ENCODE data around the gene C17orf107.

C17orf107 gene

GRCh38 chr17:4877089-4877488, 22.2 kb upstream of the C17orf107 start:
- DNase-seq = no peak

GRCh38 chr17:4879601-4880000, 19.7 kb upstream of the C17orf107 start:
- DNase-seq = no peak

DNA sequence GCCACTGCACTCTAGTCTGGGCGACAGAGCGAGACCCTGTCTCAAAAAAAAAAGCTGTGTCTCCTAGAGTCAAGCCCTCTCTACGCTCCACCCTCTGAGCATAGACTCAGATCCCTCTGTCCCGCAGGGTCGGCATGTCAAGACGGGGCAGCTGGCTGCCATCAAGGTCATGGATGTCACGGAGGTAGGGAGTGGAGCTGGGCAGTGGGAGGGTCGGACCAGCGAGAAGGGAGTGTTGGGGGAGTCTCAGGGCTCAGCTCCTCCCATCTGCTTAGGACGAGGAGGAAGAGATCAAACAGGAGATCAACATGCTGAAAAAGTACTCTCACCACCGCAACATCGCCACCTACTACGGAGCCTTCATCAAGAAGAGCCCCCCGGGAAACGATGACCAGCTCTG, 18.5 kb upstream of the C17orf107 start:
- no peak for DNase-seq

GRCh38 chr17:4881761-4882555, 17.4 kb upstream of the C17orf107 start:
- peak; percentile 17 to 33 for DNase-seq

DNA sequence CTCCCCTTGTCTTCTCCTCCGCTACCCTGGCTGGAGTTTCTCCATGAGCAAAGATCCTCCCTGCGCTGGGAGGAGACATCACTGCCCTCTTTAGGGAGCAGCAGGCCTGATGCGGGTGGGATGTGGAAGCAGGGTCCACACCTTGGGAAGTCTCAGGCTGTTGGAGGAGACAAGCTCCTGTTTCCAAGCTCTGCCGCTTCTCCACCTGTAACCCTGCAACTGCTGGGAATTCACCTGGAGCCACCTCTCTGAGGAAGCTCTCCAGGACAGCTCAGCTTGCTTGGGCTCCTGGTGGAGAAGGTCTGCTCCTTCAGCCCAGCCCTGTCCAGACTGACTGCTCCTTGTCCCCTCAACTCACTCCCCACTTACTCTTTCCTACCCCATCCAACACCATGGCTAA, 14.8 kb upstream of the C17orf107 start:
- no peak for DNase-seq

DNA sequence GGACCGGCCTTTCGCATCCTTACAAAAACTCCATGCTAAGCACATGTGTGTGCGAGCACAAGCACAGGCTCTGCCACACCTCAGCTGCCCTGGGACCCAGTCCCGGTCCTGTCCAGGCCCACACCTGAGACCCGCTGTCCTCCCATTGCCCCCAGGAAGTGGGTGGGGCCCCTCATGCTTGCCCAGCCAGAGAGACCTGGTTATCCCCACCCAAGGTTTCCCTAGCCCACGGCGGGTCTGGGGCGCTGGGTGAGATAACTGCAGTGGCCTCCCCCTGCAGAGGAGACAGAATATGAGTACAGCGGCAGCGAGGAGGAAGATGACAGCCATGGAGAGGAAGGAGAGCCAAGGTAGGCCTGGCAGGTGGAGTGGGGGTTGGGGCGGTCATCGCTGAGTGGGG, 12.5 kb upstream of the C17orf107 start:
- no peak for DNase-seq

GRCh38 chr17:4887581-4887980, 11.8 kb upstream of the C17orf107 start:
- DNase-seq = no peak

GRCh38 chr17:4891411-4892410, 7.6 kb upstream of the C17orf107 start:
- no peak for DNase-seq

DNA sequence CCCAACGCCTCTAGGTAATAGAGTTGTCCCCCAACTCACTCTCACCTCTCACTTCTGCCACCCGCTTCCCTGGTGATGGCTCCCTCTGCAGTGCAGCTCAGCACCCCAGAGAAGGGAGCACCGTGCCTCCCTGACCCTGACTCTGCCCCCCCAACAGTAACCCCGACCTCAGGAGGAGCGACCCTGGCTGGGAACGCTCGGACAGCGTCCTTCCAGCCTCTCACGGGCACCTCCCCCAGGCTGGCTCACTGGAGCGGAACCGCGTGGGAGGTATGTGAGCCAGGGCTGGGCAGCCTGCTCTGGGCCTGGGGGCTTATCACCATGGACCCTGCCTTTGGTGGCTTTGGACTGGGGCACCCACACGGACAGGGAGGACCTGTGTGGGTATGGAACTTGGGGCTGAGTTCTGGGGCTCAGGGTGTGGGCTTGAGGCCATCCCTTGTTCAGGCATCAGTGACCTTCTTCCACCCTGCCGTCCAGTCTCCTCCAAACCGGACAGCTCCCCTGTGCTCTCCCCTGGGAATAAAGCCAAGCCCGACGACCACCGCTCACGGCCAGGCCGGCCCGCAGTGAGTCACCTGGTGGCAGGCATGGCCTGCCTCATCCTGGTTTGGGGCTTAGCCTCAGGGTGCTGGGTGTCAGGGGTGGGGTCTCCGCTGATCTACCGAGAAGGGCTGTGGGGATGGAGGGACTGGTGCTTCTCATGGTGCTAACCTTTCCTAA, 6.7 kb upstream of the C17orf107 start:
- no peak for DNase-seq

- DNase-seq = no peak
These were observed 6.1 kb upstream of the C17orf107 start for GRCh38 chr17:4893272-4893671.

DNA sequence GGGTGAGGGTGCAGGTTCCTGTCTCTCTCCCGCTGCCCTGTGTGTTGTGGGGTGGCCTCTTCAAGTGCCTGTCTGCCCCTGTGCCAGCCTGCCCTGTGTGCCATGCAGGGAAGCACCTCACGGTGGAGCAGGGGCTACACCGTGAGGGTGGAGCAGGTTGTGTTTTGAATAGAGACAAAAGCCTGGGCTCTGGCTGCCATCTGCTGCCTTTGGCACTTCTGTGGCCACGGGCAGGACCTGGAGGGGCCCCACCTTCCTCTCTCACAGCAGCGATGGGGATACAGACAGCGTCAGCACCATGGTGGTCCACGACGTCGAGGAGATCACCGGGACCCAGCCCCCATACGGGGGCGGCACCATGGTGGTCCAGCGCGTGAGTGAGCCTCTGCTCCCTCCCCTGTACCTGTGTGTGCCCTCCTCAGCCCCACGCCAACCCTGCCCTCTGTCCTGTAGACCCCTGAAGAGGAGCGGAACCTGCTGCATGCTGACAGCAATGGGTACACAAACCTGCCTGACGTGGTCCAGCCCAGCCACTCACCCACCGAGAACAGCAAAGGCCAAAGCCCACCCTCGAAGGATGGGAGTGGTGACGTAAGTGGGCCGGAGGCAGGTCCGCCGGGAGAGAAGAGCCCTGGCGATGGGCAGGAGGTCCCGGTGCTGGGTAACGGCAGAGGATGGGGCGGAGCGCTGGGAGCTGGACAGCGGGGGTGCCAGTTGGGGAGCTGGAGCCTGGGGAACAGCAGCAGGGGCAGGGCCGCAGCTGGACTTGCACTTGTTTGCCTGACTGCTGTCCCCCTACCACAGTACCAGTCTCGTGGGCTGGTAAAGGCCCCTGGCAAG, 5.4 kb upstream of the C17orf107 start:
- no peak for DNase-seq

- no peak for DNase-seq
These were observed 4.2 kb upstream of the C17orf107 start for GRCh38 chr17:4895121-4895520.

- DNase-seq = no peak
These were observed 3.5 kb upstream of the C17orf107 start for GRCh38 chr17:4895657-4896331.

GRCh38 chr17:4896332-4897197, 2.8 kb upstream of the C17orf107 start:
- no peak for DNase-seq

GRCh38 chr17:4897198-4897687, 2.1 kb upstream of the C17orf107 start:
- no peak for DNase-seq

DNA sequence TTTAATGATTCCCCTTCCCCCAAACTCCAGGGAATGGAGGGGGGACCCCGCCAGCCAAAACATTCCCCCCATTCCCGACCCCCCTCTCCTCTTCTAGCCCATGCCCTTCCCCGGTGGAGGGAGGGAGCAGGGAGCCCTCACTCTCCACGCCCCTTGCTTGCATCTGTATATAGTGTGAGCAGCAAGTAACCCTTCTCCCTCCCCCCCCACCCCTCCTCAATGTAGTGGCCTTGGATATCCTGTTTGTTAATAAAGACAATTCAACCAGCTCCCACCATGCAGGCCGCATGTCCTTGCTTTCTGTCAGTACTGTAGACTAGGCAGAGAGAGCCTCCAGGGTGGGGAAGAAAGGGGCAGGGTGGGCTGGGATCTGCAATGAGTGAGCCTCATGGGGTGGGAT, 1.6 kb upstream of the C17orf107 start:
- DNase-seq = no peak

- DNase-seq = no peak
These were observed 985 bp upstream of the C17orf107 start for GRCh38 chr17:4898351-4898750.

GRCh38 chr17:4898927-4899326, 409 bp upstream of the C17orf107 start:
- DNase-seq = no peak

- no peak for DNase-seq
These were observed 1.1 kb downstream of the C17orf107 start for GRCh38 chr17:4900231-4901107.
